GM23248 (cell line): ENCODE data around the gene AGO4. TPM values are rescaled to one million over a fixed set of nuclear protein-coding genes. Genes with fewer than 3 reads are reported as not detected.

Experiments
- DNase-seq: peaks from one replicate; pipeline ENCODE4 v3.0.0-alpha.2; 2015
- H2AFZ ChIP-seq: fragments of 200-600 bp; sonication (generic); 2 replicates; pipeline ENCODE4 v1.6.1; 2016; ENCODE audit warnings: antibody characterized with exemption
- H3F3A ChIP-seq: fragments of 200-600 bp; sonication (generic); 2 replicates; pipeline ENCODE4 v1.6.1; 2016; ENCODE audit warnings: mild to moderate bottlenecking, antibody characterized with exemption, mixed run types; ENCODE audit not compliant: insufficient read depth
- H3K27ac ChIP-seq: fragments of 200-600 bp; sonication (generic); 2 replicates; pipeline ENCODE4 v1.5.1; 2016; ENCODE audit warnings: mild to moderate bottlenecking
- H3K27me3 ChIP-seq: fragments of 200-600 bp; sonication (generic); replicated peaks from 2 replicates; pipeline ENCODE4 v1.6.1; 2016; ENCODE audit warnings: mild to moderate bottlenecking; ENCODE audit not compliant: insufficient read depth
- H3K36me3 ChIP-seq: fragments of 200-600 bp; sonication (generic); 2 replicates; pipeline ENCODE4 v1.6.1; 2016; ENCODE audit warnings: low read depth, mild to moderate bottlenecking
- H3K4me1 ChIP-seq: fragments of 200-600 bp; sonication (generic); 2 replicates; pipeline ENCODE4 v1.6.1; 2016; ENCODE audit warnings: mild to moderate bottlenecking; ENCODE audit not compliant: insufficient read depth
- H3K4me2 ChIP-seq: fragments of 200-600 bp; sonication (generic); one replicate; pipeline ENCODE4 v1.6.1; 2016; ENCODE audit warnings: mild to moderate bottlenecking; ENCODE audit not compliant: unreplicated experiment
- H3K4me3 ChIP-seq: fragments of 200-600 bp; sonication (generic); 2 replicates; pipeline ENCODE4 v1.5.1; 2016; ENCODE audit warnings: mild to moderate bottlenecking
- H3K79me2 ChIP-seq: fragments of 200-600 bp; sonication (generic); 2 replicates; pipeline ENCODE4 v1.6.1; 2016; ENCODE audit warnings: mild to moderate bottlenecking; ENCODE audit not compliant: insufficient read depth
- H3K9ac ChIP-seq: fragments of 200-600 bp; sonication (generic); 2 replicates; pipeline ENCODE4 v1.6.1; 2016; ENCODE audit warnings: mild to moderate bottlenecking
- H3K9me2 ChIP-seq: fragments of 200-600 bp; sonication (generic); 2 replicates; pipeline ENCODE4 v1.6.1; 2016; ENCODE audit warnings: mixed run types, mild to moderate bottlenecking, moderate library complexity; ENCODE audit not compliant: insufficient read depth
- H3K9me3 ChIP-seq: fragments of 200-600 bp; sonication (generic); one replicate; pipeline ENCODE4 v1.6.1; 2017; ENCODE audit warnings: low read depth
- H4K20me1 ChIP-seq: fragments of 200-600 bp; sonication (generic); 2 replicates; pipeline ENCODE4 v1.6.0; 2016; ENCODE audit not compliant: insufficient read depth
- EZH2 ChIP-seq: fragments of 200-600 bp; sonication (generic); IDR thresholded peaks from 2 replicates; pipeline ENCODE4 v1.6.1; 2018; ENCODE audit warnings: antibody characterized with exemption, mild to moderate bottlenecking; ENCODE audit not compliant: insufficient read depth, poor library complexity, severe bottlenecking
- EZH2phosphoT487 ChIP-seq: fragments of 200-600 bp; sonication (generic); IDR thresholded peaks from 2 replicates; pipeline ENCODE4 v1.6.1; 2018; ENCODE audit warnings: antibody characterized with exemption, moderate library complexity, mild to moderate bottlenecking, low read depth; ENCODE audit not compliant: insufficient read depth
- WGBS, 2 experiments: methylation state at CpG; one replicate each; pipeline ENCODE4 v1.1.6; 2015 to 2017; ENCODE audit warnings: low lambda C conversion rate in 2 of 2, low coverage in 1 of 2; ENCODE audit errors: missing lambda C conversion rate in 2 of 2; 5-methylcytosine and 5-hydroxymethylcytosine counted together
- in situ Hi-C: fragments of 300-500 bp; cut with MboI; formaldehyde crosslinking; loops from 2 replicates; pipeline ENCODE4 v1.15.0; 2020
- polyA plus RNA-seq: library from polyadenylated mRNA; unstranded; fragments of >200 nt; fragmentation: Nextera tagmentation; extraction: Ambion mirVana; gene quantifications from 2 replicates; pipeline ENCODE4 v1.2.1, GENCODE V29; 2016
- total RNA-seq: library from RNA; depleted of rRNA; stranded (reverse); fragments of >200 nt; shearing (Covaris generic); gene quantifications from 2 replicates; pipeline ENCODE4 v1.2.3, GENCODE V29; 2014; rRNA removed

Gene AGO4
- 6.4 and 6.8 TPM in 2 replicates for total RNA-seq
- polyA plus RNA-seq, result 2.2 and 4.4 TPM in 2 replicates

DNA sequence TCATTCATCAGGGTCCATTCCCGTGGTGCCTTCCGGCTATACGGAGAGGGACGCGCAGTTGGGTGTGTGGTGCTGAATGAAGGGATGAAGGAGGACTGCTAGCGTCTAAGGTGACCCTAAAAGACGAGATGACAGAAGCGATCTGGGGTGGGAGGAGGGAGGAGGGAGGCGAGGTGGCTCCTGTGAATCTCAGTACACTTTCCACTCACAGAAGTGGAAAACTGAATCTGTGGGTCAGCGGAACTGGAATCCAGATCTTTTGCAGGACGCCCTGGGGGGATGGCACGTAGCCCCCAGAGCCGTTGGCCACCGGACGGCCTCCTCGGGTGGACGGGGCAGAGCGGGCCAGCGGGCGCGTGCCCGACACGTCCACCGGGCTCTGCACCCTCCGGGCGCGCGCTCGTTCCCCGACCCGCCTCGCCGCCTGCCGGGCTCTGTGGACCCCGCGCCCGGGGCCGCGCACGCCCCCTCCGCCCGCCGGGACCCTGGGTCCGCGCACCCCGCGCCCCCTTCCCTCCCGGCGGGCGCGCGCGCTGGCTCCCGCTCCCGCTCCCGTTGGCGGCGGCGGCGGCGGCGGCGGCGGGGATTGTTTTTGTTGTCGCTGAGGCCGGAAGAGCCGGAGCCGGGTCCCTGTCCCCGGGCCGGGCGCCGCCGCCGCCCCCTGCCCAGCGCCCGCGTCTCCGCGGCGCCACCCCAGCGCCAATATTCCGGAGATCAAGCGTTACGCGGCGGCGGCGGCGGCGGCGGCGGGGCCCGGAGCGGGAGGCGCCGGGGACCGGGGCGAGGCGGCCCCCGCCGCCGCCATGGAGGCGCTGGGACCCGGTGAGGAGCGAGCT is at the start of gene AGO4:
TSS of gene AGO4 (plus strand) at position 403 of the 836 bp plus-strand sequence. CDS start at position 804, 401 bp downstream.
- peak; percentile 79 for DNase-seq
- H3K36me3 ChIP-seq, result no peaks in the 10 kb centered on the region
- no peak for TF ChIP-seq EZH2
- no peak for TF ChIP-seq EZH2phosphoT487
- no peaks in the 10 kb centered on the region for H3K9me3 ChIP-seq
- peaks cover 13% of the 10 kb centered on the region for H3F3A ChIP-seq
- no peaks in the 10 kb centered on the region for H4K20me1 ChIP-seq
- H3K4me1 ChIP-seq, result peaks cover 16% of the 10 kb centered on the region
- H3K79me2 ChIP-seq, result peaks cover 43% of the 10 kb centered on the region
- in situ Hi-C loops, result no loop called here
- H3K27ac ChIP-seq, result peak within 1 kb of the TSS; percentile 58
- H3K9me2 ChIP-seq, result no peaks in the 10 kb centered on the region
- H3K4me2 ChIP-seq, result peak within 1 kb of the TSS; percentile 79
- no peaks in the 10 kb centered on the region for H3K27me3 ChIP-seq
- peak within 1 kb of the TSS; percentile 96 for H2AFZ ChIP-seq
- peak within 1 kb of the TSS; percentile 91 for H3K9ac ChIP-seq
- H3K4me3 ChIP-seq, result peak within 1 kb of the TSS; percentile 74
- 2 to 3% methylated on average over 17 to 43 of the region's 105 CpGs for WGBS, 2 experiments

DNA sequence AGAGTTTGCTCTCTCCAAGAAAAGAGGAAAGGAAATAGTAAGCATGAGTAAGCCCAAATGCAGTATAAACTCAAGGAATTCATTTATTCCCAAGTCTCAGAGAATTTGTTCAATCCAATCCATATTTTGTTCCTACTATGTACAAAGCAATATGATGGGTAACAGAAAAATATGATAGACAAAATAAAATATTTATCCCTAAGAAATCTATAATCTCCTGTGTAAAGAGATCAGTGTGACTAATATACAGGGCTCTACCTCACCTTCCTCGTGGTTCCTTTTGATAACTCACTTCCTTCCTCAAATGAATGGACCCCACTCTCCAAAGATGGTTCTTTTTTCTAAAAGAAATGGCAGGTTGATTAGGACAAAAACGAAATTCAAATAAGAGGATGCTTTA is 45.7 kb upstream of the AGO4 start:
- no peak overlapping the region for H3K9ac ChIP-seq
- H2AFZ ChIP-seq, result no peak overlapping the region
- in situ Hi-C loops, result no loop called here
- 93 to 98% methylated on average over 2 of the region's 2 CpGs for WGBS, 2 experiments
- H4K20me1 ChIP-seq, result no peaks in the 10 kb centered on the region; the same call in 1 of the 2 replicates
- no peak overlapping the region for H3K27ac ChIP-seq
- H3K36me3 ChIP-seq, result no peaks in the 10 kb centered on the region; the same call in 1 of the 2 replicates
- H3K27me3 ChIP-seq, result no peaks in the 10 kb centered on the region
- H3K9me2 ChIP-seq, result no peaks in the 10 kb centered on the region
- no peaks in the 10 kb centered on the region for H3K4me1 ChIP-seq
- no peak overlapping the region for H3K4me3 ChIP-seq
- no peak for TF ChIP-seq EZH2phosphoT487
- TF ChIP-seq EZH2, result no peak
- H3K79me2 ChIP-seq, result peaks cover 12% of the 10 kb centered on the region
- H3F3A ChIP-seq, result no peaks in the 10 kb centered on the region
- no peak overlapping the region for H3K4me2 ChIP-seq
- H3K9me3 ChIP-seq, result no peaks in the 10 kb centered on the region
- no peak for DNase-seq

- no peak overlapping the region for H3K4me2 ChIP-seq
- no peak for DNase-seq
- H2AFZ ChIP-seq, result no peak overlapping the region
- H3K27ac ChIP-seq, result no peak overlapping the region
- H3K79me2 ChIP-seq, result peaks cover 22% of the 10 kb centered on the region
- no peaks in the 10 kb centered on the region; the same call in 1 of the 2 replicates for H3K36me3 ChIP-seq
- H3K27me3 ChIP-seq, result no peaks in the 10 kb centered on the region
- H4K20me1 ChIP-seq, result no peaks in the 10 kb centered on the region
- in situ Hi-C loops, result no loop called here
- H3F3A ChIP-seq, result no peaks in the 10 kb centered on the region
- no peaks in the 10 kb centered on the region for H3K9me2 ChIP-seq
- H3K4me1 ChIP-seq, result 0 out of 2 replicates have a peak, but pooled peaks cover under 1% of the 10 kb centered on the region
- H3K9me3 ChIP-seq, result no peaks in the 10 kb centered on the region
- H3K9ac ChIP-seq, result no peak overlapping the region
- H3K4me3 ChIP-seq, result no peak overlapping the region
- no peak for TF ChIP-seq EZH2phosphoT487
- no peak for TF ChIP-seq EZH2
Measured at GRCh38 chr1:35763201-35763600, 44.6 kb upstream of the AGO4 start.

GRCh38 chr1:35764283-35764682 is 43.5 kb upstream of the AGO4 start:
- 92 to 99% methylated on average over 3 of the region's 3 CpGs for WGBS, 2 experiments
- no peaks in the 10 kb centered on the region for H3K9me3 ChIP-seq
- no peaks in the 10 kb centered on the region for H3F3A ChIP-seq
- H3K27me3 ChIP-seq, result no peaks in the 10 kb centered on the region
- TF ChIP-seq EZH2 (no peak), EZH2phosphoT487 (no peak)
- no peak overlapping the region for H3K27ac ChIP-seq
- no peak overlapping the region for H3K4me2 ChIP-seq
- peak overlapping the region; percentile 52 for H2AFZ ChIP-seq
- no peaks in the 10 kb centered on the region for H3K9me2 ChIP-seq
- 0 out of 2 replicates have a peak, but pooled peaks cover 8% of the 10 kb centered on the region for H3K4me1 ChIP-seq
- DNase-seq, result no peak
- in situ Hi-C loops, result no loop called here
- no peak overlapping the region for H3K4me3 ChIP-seq
- H4K20me1 ChIP-seq, result no peaks in the 10 kb centered on the region
- no peak overlapping the region for H3K9ac ChIP-seq
- no peaks in the 10 kb centered on the region; the same call in 1 of the 2 replicates for H3K36me3 ChIP-seq
- peaks cover 27% of the 10 kb centered on the region for H3K79me2 ChIP-seq
